Activated CD8-positive, alpha-beta T cell treated with anti-CD3 and anti-CD28 coated beads for 36 hours (primary cell): ENCODE results near the gene PKNOX2. TPM values are rescaled to one million over a fixed set of nuclear protein-coding genes. Genes with fewer than 3 reads are reported as not detected.

Experiments used
- ATAC-seq: fragments of 200-7000 bp; cut with Tn5 transposase; one replicate; pipeline ENCODE4 v1.10.0; 2021; ENCODE audit warnings: mild to moderate bottlenecking, moderate library complexity
- CTCF ChIA-PET: fragments of 350-600 bp; sonication (Branson Sonifier 250); formaldehyde crosslinking; loops from one replicate; lab custom pipeline; 2021; ENCODE audit warnings: antibody characterized with exemption; lab: Charles Lee
- POLR2A ChIA-PET: fragments of 350-600 bp; sonication (Branson Sonifier 250); formaldehyde crosslinking; loops from one replicate; lab custom pipeline; 2021; ENCODE audit warnings: antibody characterized with exemption; lab: Charles Lee
- DNase-seq: peaks from one replicate; pipeline ENCODE4 v3.0.0-alpha.2; 2020
- H3K27ac Mint-ChIP-seq: one replicate; pipeline ENCODE4 v1.8.0; 2021; ENCODE audit warnings: mild to moderate bottlenecking, mixed read lengths
- H3K27me3 Mint-ChIP-seq: one replicate; pipeline ENCODE4 v1.8.0; 2021; ENCODE audit warnings: mixed read lengths
- H3K36me3 Mint-ChIP-seq: one replicate; pipeline ENCODE4 v1.8.0; 2021; ENCODE audit warnings: low read depth, mixed read lengths
- H3K4me1 Mint-ChIP-seq: one replicate; pipeline ENCODE4 v1.8.0; 2021; ENCODE audit warnings: low read depth, mixed read lengths
- H3K4me3 Mint-ChIP-seq: one replicate; pipeline ENCODE4 v1.8.0; 2021; ENCODE audit warnings: mild to moderate bottlenecking, moderate library complexity, mixed read lengths
- H3K9me3 Mint-ChIP-seq: one replicate; pipeline ENCODE4 v1.8.0; 2021; ENCODE audit warnings: mixed read lengths
- CTCF ChIP-seq: fragments of 200-600 bp; IDR thresholded peaks from one replicate; pipeline ENCODE4 v1.8.0; 2022; ENCODE audit warnings: antibody characterized with exemption, mild to moderate bottlenecking
- intact Hi-C: fragments of 100-400 bp; cut with micrococcal nuclease; formaldehyde crosslinking; loops from one replicate; pipeline ENCODE4 v1.10.0; 2022
- total RNA-seq, 2 experiments: library from RNA; stranded (reverse); gene quantifications; one replicate each; pipeline ENCODE4 v1.2.3, GENCODE V29; 2021

Gene PKNOX2
- total RNA-seq, 2 experiments from 2014 or later: not detected

GRCh38 chr11:125202977-125203376 lies 38.4 kb downstream of the PKNOX2 start:
- intact Hi-C loops: no loop called here
- ATAC-seq: no peak
- Mint-ChIP-seq H3K4me1 (no peaks in the 10 kb centered on the region), H3K27ac (no peak overlapping the region), H3K36me3 (no peaks in the 10 kb centered on the region), H3K27me3 (peaks cover 12% of the 10 kb centered on the region), H3K4me3 (no peak overlapping the region), H3K9me3 (no peaks in the 10 kb centered on the region)
- POLR2A ChIA-PET: no interaction called here
- DNase-seq: no peak
- no peak for TF ChIP-seq CTCF
- CTCF ChIA-PET: no interaction called here

DNA sequence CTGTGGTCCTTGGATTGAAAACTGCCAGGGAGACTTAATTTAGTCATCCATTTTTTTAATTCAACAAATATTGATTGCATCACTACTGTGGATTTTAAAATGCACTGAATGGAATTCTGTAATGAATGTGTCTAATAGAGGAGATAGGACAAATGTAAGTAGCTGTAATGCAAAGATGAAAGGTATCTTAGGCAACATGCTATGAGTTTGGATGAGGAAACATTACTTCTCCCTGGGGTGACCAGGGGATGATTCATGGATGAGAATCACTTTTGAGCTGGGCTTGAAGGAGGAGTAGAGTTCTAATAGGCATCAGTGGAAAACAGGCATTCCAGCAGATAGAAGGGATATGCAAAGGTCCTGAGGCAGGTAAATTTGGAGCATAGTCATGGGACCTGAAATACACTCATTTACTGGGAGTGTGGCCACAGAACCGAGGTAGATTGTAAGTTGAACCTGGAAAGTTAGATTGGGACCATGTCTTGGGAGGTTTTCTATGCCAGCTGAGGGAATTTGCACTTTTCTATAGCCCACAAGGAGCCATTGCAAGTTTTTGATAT lies 43.4 kb downstream of the PKNOX2 start:
- no peak for ATAC-seq
- intact Hi-C loops: no loop called here
- Mint-ChIP-seq H3K27me3 (peaks cover 6% of the 10 kb centered on the region), H3K4me1 (no peaks in the 10 kb centered on the region), H3K27ac (no peak overlapping the region), H3K4me3 (no peak overlapping the region), H3K36me3 (no peaks in the 10 kb centered on the region), H3K9me3 (no peaks in the 10 kb centered on the region)
- TF ChIP-seq CTCF: no peak
- ChIA-PET POLR2A (no interaction called here), CTCF (no interaction called here)
- DNase-seq: no peak

- DNase-seq (no peak), ATAC-seq (no peak)
- Mint-ChIP-seq H3K27ac (no peak overlapping the region), H3K27me3 (peaks cover 5% of the 10 kb centered on the region), H3K9me3 (no peaks in the 10 kb centered on the region), H3K4me1 (no peaks in the 10 kb centered on the region), H3K4me3 (no peak overlapping the region), H3K36me3 (no peaks in the 10 kb centered on the region)
- intact Hi-C loops: no loop called here
- ChIA-PET CTCF (no interaction called here), POLR2A (no interaction called here)
- no peak for TF ChIP-seq CTCF
Measured at GRCh38 chr11:125210066-125210465, 45.5 kb downstream of the PKNOX2 start.

GRCh38 chr11:125211191-125211947 lies 46.8 kb downstream of the PKNOX2 start:
- H3K27ac Mint-ChIP-seq: no peak overlapping the region
- DNase-seq: no peak
- no peaks in the 10 kb centered on the region for H3K9me3 Mint-ChIP-seq
- ChIA-PET CTCF (no interaction called here), POLR2A (no interaction called here)
- intact Hi-C loops: no loop called here
- no peaks in the 10 kb centered on the region for H3K36me3 Mint-ChIP-seq
- no peaks in the 10 kb centered on the region for H3K4me1 Mint-ChIP-seq
- no peak for ATAC-seq
- peaks cover 5% of the 10 kb centered on the region for H3K27me3 Mint-ChIP-seq
- TF ChIP-seq CTCF: no peak
- no peak overlapping the region for H3K4me3 Mint-ChIP-seq

DNA sequence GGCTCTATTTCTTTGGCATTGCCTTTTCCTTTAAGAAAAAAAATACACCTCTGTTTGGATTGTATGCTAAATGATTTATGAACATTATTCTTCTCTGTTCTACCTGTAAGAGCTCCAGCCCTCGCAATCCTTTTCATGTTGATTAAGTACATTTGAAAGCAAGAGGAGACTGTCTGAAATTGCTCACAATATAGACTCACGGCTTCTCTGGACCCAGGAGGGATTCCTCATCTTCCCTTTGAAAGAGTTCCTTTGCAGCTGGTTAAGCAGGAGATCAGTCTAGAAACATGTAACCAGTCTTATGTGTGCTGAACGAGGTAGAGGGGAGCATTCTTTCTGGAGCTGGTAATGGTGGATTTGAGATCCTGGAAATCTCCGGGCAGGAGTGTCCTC lies 47.4 kb downstream of the PKNOX2 start:
- intact Hi-C loops: no loop called here
- TF ChIP-seq CTCF: no peak
- Mint-ChIP-seq H3K9me3 (no peaks in the 10 kb centered on the region), H3K27ac (no peak overlapping the region), H3K27me3 (peaks cover 7% of the 10 kb centered on the region), H3K36me3 (no peaks in the 10 kb centered on the region), H3K4me3 (no peak overlapping the region), H3K4me1 (no peaks in the 10 kb centered on the region)
- no peak for DNase-seq
- POLR2A ChIA-PET: no interaction called here
- no peak for ATAC-seq
- CTCF ChIA-PET: no interaction called here
